Dedifferentiated amniotic fluid mesenchymal stem cell (primary cell): ENCODE data around the gene COL27A1.

ENCODE experiments used
- DNase-seq: peaks from one replicate; pipeline ENCODE4 v3.0.0-alpha.2; 2016; ENCODE audit errors: extremely low spot score

Gene COL27A1

DNA sequence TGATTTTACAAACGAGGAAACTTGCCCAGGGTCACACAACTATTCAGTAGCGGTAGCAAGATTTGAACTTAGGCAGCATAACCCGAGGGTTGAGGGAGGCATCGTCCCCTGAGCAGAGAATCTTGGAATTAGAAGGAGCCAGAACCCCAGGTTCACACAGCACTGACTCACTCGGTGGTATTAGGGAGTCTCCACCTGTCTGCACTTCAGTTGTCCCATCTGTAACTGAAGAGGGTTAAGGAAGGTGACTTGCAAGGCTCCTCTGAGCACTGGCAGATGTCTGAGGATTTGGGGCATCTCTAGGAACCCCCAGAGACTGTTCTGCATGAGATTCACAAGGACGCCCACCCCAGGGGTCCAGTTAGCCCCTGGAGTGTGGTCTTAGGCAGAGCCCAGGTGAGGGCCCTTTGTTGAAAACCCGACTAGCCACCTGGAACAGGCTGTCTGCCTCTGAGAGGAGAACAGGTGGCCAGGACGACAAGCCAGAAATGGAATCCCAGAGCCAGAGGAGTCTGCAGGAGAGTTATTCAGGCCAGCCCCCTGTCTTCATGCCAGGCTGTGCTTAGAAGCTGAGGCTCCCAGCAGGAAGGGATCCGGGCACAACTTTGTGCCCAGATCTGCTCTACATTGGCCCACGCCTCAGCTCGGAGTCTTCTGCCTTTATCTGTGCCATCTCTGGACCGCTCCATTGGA, 117.5 kb downstream of the COL27A1 start:
- no peak for DNase-seq

DNA sequence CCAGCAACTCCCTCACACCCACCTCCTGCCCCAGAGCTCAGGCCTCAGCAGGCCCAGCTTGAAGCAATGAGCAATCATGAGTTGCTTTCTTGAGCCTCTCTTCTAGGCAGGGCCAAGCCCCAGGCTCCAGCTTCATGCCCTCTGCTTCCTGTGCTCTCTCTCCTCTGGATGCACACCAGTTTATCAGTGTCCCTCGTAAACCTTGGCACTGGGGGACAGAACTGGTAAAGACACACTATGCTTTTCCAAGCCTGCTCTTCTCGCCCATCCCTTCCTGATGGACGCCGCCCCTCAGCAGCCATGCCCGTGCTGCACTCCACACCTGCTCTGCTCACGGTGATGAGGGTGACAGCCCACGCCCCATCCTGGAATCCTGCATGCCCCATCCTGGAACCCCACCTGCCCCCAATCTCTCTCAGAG, 118.1 kb downstream of the COL27A1 start:
- no peak for DNase-seq

DNA sequence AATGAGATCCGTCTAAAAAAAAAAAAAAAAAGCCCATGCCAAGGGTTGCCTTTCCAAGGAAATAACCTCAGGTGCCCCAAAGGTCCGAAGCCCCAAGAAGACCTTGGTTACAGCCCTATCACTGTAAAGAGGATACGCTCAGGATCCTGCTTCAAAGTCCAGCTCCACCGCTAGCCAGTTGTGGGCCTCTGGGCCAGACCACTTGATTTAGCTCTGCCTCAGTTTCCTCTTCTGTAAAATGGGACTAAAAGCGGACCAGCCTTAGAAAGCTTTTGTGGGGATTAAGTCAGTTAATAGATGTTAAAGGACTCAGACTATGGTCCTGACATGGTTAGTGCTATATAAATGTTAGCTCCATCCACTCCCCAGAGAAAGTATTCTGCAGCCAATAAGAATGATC, 118.9 kb downstream of the COL27A1 start:
- DNase-seq: no peak

DNA sequence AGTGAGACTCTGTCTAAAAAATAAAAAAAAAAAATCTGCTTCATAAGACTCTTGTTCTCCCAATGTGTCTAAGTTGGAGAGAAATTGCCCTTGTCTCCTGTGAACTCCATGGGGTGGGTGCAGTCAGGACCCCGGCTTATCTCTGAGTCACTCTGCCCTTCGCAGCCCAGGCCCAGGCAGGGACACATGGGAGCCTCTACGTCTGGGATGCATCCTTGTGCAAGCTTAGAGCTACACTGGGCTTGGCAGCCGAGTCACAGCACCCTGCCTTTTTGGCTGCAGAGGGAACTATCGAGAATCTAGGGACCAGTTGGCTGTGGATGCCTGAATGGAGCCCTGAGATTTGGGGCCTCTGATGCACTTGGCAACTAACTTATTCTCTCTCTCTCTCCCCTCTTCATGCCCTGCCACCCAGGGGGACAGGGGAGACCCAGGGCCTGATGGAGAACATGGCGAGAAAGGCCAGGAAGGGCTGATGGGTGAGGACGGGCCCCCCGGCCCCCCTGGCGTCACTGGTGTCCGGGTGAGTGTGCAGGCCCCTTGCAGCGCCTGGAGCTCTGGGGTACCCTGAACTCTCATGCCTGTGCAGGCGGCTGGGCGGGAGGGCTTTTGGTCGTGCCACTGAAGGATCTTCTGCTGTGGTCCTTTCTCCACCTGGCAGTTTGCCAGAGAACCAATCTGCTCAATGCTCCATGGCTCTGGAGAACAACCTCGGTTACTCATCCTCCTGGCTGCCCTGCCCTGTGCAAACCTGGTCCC, 120.1 kb downstream of the COL27A1 start:
- no peak for DNase-seq

DNA sequence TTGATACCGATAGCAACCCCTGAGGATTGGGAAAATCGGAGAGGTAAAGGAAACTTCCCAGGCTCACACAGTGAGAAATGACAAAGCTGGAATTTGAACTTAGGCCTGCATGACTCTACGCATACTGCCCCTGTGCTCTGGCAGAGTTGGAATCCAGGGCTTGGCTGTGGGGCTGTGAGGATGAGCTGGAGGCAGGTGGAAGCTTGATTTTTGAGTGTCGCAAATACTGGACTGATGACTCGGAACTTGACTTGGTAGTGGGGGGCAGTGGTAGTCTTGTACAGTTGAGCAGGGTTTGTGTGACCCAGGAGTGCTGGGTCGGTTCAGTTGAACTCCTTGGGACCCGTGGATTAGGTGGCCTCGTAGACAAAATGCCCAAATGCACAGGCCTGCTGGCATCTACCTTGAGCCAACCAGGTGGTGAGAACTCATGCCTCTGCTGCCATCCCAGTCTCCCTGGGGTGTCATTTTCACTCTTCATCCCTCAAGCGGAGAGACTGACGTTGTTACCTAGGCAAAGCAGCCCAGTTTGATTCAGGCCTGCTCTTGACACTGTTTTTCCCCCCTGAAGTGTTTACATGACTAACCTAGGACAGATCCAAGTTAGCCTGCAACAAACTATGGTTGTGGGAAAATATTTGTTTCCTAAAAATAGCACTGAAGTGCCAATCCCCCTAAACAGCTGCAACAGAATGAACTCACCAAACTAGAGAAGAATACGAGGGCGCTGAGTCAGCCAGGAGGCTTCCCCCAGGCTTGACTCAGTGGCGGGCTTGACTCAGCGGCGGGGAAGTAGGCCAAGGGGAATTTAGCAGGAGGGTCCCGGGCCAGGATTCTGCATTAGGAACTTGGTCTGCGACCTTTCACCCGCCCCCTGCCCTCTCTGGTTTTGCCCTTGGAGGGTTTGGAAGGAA, 121.8 kb downstream of the COL27A1 start:
- peak; percentile 87 for DNase-seq

DNA sequence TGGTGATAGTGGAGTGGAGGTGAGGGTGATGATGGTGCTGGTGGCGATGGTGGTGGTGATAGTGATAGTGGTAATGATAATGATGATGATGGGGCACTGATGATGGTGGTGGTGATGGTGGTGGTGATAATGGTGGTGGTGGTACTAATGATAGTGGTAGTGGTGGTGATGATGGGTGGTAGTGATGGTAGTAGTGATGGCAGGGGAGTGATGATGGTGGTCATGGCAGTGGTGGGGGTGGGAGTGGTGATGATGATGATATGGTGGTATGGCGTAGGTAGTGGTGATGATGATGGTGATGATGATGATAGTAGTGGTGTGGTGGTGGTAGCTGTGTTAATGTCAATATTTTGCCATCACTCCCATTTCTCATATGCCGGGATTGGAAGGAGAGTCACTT, 123.0 kb downstream of the COL27A1 start:
- DNase-seq: no peak

DNA sequence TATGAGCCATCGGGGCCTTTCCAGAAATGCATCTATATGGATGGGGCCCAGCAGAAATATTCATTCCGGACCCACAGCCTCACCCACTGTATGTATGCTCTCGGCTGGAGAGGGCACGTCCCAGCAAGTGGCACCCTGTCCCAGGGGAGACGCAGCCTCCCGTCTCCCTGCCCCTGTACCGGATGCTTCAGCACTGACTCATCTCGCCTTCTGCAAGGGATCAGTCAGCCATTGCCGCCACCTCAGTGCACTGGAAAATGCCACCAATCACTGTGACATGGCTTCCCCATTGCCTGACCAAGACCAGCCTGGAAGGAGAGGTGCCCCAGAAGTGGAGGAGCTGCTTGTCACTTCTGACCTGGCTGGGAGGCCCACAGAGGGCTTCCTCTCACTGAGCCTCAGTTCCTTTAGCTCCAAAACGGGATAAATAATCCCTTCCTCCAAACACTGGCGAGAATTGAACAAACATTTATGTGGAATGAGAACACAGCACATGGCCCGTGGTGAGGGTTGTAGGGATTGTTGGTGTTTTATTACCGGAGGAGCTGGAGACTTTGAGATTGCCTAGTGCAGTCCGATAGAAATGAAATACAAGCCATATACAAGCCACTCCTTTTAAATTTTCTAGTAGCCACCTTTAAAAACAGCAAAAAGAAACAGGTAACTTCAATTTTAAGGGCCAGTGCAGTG, 123.7 kb downstream of the COL27A1 start:
- DNase-seq: no peak

DNA sequence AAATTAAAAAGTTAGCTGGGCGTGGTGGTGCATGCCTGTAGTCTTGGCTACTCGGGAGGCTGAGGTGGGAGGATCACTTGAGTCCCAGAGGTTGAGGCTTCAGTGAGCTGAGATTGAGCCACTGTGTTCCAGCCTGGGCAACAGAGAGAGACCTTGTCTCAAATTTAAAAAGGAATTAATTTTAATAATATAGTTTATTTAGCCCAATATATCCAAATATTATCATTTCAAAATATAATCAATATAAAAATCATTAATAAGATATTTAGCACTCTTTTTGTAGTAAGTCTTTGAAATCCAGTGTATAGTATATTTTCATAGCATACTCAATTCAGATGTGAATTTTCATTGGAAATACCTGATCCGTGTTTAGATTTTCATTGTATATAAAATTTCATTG, 124.4 kb downstream of the COL27A1 start:
- DNase-seq: no peak

DNA sequence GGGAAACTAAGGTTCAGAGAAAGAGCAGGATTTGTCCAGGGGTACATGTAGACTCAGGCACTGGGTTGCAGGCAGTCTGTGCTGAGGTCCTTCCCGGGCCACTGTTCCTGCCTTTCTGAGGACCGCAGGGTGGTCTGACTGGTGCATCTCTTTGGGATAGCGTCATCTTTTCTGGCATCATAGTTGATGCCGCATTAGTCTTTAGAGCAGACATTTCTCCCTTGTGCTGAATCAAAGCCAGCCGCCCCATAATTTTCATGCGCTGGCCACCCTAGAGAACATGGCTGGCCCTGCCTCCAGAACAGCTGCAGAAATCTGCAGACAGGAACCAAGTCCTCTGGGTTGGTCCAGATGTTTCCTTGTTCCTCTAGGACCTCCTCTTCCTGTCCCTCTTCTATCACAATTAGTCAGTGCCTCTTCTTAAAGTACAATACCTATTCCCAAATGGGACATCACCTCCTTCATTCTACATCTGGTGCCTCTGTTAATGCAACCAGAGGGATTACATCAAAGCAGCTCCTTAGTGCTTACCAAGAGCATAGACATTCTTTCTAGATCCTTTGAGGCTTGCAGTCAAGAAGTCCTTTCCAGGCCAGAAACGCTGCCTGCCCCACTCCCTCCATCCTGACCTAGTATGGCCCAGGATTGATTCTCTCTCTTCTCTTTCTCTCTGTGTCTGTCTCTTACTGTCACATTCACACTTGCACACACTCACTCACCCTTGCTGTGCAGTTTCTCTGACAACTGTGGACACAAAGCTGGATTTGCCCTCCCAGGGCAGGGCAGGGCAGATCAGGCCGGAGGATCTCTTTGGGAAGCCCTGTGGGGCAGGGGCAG, 125.5 kb downstream of the COL27A1 start:
- DNase-seq: no peak

DNA sequence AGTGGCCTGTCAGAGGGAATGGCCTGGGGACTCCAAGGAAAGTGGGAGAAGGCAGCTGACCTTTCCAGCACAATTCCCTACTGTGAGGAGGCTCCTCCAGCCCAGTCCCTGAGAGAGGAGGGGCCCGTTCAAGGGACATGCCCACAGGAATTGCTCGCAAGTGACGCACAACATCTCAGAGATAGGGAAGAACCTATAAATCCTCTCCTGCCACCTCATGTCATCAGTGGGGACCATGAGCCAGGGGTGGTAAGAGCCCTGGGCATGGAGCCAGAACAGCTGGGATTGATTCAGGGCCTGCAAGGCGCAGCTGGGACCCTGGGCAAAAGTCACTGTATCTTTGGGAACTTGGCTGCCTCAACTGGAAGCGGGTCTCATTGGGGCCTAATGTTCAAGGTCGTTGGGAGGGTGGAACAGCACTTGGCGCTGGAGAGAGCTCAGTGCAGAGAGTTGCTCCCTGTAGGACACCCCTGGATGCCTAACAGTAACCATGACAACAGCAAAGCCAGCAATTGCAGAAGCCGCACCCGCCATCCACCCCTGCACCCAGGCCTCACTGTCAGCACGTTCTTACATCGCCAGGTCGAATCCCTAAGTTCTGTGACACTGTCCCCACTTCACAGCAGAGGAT, 126.3 kb downstream of the COL27A1 start:
- DNase-seq: no peak

DNA sequence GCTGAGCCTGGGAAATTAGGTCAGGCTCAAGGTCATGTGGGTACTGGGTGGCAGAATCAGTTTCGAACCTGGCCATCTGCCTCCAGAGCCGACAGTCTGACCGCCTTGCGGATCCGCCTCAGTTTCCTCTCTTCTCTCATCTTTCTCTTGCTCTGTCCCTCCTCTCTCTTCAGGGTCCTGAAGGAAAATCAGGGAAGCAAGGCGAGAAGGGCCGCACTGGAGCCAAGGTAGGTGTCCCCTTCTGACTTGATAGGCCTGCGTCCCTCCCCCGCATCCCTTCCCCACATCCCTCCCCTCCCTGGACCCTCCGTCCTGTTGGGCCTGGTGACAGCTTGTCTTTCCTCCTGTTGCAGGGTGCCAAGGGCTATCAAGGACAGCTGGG, 126.8 kb downstream of the COL27A1 start:
- DNase-seq: no peak

DNA sequence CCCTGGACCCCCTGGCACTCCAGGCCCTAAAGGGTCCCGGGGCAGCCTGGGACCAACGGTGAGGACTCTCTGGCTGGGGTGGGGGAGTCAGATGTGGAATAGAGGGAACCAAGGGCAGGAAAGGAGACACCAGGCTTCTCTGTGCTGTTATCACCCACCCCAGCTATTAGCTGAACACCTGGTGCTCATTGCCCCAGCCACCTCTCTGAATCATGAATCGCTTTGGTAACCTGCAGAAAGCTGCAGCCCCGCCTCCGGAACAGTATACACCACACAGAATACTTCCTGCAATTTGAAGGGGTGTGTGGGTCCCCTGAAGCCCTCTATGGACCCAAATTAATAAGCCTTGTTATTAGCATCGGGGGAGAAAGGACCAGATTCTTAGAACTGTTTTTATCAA, 127.2 kb downstream of the COL27A1 start:
- DNase-seq: no peak

DNA sequence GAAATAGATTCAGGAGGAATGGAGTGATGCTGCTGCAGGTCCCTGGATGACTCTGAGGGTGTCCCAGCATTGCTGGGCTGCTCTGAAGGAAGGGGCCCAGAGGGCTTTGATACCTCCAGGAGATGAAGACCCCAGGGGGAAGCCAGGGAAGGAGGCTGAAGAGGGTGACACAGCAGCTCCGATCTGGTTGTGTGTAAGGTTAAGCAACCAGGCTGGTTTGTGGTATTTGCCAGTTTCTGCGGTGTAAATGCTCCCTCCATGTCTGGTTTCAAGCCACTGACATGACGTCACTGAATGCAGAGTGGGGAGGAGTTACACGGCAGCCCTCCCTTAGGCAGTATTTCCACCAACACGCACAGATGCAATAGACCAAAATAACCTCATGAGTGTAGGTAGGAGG, 127.6 kb downstream of the COL27A1 start:
- DNase-seq: peak; percentile 87

DNA sequence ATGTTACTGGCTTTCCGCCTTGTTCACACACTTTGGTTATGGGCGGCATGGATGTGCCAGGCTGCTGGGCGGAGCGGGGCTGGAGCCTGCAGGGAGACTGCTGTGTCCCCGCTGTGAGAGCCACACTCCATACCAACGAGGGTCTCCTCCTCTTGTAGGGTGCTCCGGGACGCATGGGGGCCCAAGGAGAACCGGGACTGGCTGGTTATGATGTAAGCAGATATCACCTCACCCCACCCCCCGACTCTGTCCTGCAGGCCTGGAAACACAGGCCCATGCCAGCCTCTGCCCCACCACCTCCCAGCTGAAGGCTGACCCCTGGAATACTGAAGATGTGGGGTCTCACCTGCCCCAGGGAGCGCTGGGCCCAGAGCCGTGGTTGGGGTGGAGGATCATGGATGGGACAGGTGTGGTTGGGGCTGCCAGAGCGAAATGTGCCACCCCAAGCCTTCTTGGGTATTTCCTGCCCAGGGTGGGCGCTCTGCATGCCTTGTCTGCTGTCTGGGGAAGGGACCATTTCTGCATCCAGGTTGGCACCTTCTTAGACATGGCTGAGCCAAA, 128.3 kb downstream of the COL27A1 start:
- no peak for DNase-seq

DNA sequence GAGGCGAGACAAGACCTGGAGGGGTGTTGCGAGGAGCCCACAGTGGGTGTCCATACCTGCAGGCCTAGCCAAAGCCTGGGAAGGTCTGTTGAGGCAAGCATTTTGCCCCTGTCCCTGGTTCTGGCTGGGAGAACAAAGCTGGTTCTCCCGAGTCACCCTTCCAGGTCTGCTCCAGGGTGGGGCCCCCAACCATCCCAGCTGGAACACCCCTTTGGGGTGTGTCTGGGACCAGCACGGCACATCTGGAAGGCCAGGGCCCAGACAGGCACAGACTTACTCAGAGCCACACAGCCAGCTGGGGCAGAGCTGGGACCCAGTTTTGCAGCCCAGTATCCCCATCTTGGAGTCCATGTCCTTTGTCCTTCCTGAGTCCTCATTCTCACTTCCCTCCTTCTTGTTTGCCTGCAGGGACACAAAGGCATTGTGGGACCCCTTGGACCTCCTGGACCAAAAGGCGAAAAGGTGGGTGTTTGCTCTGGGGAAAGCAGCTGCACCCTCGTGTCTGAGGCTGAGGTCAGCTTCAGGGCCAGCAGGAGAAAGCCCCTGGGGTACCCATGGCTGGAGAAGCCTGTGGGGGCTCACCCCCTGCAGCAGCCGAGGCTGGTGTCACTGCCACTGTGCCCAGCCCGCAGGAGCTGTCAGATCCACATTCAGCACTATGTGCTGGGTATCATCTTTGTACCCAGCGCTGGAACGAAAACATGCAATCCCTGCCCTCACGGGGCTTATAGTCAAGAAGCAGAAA, 129.2 kb downstream of the COL27A1 start:
- no peak for DNase-seq

DNA sequence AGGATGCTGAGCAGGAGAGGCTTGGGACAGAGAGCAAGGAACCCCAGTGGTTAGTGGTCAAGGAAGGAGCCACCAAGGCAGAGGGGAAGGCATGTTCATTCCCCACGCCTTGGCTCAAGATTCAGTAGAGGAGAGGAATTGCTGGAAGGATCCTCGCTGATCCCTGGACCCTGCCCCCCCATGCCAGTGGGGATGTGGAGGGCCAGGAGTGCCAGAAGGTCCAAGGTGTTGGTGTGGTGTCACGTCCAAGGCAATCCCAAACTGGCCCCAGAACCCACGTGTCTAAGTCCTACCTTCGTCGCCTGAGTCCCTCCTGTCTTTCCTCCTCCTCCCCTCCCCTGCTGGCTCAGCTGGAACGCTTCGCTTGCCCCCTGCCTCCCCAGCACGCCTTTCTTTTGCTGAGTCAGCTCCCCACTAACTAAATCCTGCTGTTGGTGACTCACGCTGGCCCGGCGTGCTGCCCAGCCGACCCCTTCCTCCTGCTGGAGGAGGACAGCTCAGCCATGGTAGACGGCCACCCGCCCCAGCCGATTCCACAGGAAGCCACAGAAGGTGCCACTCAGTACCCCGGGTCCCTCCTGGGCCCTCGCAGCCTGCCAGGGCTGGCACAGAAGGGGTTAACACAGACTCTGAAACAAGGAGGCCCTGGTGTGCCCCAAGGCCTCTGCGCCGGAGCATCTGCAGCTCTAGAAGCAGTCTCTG, 130.0 kb downstream of the COL27A1 start:
- peak; percentile 88 for DNase-seq

DNA sequence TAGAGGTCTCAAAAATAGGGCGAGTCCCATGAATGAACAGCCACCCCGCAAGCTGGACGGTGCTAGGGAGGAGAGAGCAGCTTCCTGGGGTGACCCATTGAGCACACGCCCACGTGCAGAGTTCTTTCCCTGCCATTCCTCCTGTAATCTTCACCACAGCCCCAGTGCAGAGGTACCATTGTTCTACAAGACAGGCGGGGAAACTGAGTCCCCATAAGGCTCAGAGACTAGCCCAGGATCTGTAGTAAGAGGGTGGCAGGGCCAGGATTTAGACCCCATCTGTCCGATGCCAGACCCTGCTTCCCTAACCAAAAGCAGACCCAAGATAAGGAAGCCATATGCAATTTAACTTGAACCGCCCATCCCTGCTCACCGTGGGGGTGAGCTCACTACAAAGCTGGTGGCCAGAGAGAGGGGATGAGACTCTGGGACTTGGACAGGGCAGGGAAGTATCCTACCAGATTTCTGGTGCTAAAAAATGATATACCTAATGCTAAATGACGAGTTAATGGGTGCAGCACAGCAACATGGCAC, 130.9 kb downstream of the COL27A1 start:
- DNase-seq: no peak

DNA sequence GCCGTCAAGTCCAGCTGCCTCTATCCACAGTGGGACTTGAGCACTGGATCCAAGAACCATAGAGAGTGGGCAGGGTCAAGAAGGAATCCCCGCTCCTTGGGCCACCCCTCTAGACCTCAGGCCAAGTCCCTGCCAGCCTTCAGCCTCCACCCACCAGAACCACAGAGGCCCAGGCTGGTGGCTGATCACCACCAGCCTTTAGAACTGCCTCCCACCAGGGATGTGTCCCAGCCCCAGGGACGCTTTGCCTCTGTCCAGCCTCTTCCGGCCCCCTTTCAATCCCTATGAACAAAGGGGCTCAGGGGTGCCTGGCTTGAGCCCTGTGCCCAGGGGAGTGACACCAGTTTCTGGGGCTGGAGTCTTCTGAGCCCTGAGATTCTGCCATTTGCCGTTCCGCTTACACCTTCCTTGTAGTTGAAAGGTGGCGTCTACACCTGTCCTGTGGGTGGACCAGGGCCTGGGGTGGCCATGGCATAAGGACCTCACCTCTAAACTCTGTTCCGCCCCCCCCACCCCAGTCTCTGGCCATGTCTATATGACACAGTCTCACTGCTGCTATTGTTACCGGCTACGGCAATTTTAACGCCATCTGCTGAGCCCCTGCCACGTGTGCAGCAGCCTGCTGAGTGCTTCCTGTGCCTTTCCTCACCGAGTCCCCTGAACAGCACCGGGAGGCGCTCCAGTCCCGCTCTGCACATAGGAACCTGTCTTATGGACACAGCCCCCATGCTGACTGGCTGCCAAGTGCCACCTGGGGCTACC, 131.8 kb downstream of the COL27A1 start:
- DNase-seq: no peak
